HG03521 (cell line): ENCODE data around the gene ACLY.
A peak's percentile ranks its signal among the peaks of the same experiment; 100 is the strongest.
"Not testable (repeated sequence)": the region's sequence is repeated elsewhere in the genome, so short reads cannot be mapped to it uniquely, and the experiment has no call there.

Source experiments
- ATAC-seq: cut with Tn5 transposase; IDR thresholded peaks from one replicate; pipeline ENCODE4 v1.9.1; 2021; ENCODE audit warnings: mild to moderate bottlenecking, moderate library complexity; ENCODE audit not compliant: unreplicated experiment

ACLY gene

DNA sequence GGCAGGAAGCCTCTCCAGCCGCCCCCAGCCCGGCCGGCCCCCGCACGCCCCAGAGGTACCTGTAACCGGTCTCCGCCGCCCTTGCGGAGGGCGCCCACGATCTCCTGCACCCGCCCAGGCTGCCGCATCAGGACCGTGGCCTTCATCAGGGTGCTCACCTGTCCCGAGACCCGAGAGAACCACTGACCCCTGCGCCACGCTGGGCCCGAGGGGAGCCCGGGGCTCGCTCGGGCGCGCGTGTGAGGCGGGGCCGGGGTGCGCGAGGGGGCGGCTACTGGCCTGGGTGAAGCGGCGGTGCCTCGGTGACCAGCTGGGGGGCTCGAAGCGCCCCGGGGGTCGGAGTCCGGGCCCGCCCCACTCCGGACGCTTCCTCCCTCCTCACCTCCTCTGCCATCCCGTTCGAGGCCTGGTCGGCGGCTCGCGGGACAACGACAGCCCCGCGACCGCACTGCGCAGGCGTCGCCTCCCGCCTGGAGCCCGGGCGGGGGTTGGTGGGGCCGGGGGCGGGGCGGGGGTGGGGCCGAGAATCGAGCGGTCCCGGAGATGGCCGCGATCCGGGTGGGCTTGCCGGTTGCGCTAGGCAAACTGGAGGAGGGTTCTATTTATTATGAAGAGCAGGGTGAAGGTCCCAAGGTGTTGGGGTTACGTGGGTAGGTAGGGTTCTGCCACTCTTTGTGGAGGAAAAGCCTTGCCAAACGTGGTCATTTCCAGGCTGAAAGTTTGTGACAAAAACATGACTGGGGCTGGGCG, 82.8 kb downstream of the ACLY start, which contains the start of gene NT5C3B:
Gene NT5C3B, minus strand, starts transcription at position 433 of the 750 bp plus-strand sequence. Its CDS starts 39 bp downstream, at position 394.
- peak; percentile 76 for ATAC-seq

DNA sequence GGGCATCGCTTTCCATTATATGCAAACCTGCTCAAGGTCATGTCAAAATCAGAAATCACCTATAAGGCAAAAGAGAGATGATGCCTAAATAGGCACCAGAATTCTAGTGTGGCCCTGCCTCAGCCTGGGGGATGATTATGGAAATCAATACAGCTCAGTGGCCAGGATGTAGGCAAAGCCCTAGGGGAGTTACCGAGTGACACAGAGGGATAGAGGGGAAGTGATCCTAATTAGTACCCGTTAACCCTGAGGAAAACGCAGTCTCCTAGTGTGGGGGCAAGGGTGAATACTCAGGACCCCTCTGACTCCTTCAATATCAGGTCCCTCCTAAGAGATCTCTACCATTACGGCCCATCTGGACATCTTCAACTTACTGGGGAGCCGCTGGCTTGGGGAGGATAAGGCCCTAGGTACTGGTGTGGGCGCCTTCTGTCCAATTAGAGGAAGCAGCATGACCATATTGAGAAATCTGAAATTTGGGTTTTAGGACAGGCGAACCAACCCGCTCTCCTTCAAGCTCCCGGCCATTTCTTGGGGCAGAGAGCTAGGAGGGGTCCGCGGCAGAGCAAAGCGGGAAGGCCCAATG, 83.4 kb downstream of the ACLY start:
- peak; percentile 28 for ATAC-seq

DNA sequence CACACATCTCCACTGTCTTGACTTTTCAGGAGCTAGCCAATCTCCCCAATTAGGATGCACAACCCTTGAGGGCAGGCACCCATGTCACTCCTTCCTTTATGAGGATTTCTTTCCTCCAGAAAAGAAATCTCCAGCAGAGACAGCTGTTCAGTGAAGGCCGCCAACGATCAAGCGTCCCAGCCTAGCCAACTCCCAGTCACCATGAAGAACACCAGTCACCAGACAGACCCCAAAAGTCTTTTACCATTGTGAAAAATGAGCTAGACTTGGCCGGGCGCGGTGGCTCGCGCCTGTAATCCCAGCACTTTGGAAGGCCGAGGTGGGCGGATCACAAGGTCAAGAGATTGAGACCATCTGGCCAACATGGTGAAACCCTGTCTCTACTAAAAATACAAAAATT, 88.8 kb downstream of the ACLY start:
- ATAC-seq = not testable (repeated sequence)

DNA sequence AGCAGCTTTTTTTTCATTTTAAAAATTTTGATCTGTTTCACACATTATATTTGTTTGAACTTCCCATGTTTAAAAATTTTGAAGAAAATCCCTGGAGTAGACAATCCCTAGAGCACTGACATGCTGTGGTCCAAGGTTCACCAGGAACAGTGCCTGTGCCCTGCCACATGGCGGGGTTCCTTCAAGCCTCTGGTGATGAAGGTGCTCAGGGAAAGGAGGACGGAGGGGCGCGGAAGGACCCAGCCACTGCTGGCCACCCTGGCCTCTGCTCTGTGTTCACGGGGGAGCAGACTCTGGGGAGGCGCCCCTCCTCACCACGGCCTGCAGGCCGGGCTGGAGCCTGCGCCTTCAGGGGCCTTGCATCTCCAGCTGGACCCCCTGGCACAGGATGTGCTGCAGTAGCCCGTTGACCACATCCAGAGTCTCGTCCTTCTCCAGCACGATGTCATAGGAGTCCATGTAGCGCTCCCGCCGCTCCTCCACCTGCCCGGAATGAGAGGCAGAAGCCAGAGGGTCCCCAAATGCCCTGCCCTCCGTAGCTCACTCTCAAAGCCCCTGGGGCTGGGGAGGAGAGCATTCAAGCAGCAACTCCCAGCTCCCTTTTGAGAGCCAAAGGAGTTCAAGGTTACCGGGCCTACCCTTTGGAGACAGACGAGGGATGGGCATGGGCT, 93.4 kb downstream of the ACLY start:
- ATAC-seq = no peak

DNA sequence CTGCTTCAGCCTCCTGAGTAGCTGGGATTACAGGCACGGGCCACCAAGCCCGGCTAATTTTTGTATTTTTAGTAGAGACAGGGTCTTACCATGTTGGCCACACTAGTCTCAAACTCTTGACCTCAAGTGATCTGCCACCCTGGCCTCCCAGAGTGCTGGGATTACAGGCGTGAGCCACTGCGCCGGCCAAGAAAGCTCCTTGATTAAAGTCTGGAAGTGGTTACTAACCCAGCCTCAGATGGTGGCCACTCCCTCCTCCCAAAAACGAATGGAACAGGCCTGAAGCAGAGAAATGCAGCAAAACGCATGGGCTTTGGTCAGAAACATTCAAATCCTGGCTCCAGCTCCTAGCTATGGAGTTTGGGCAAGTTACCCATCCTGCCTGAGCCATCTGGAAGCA, 94.7 kb downstream of the ACLY start:
- no peak for ATAC-seq

DNA sequence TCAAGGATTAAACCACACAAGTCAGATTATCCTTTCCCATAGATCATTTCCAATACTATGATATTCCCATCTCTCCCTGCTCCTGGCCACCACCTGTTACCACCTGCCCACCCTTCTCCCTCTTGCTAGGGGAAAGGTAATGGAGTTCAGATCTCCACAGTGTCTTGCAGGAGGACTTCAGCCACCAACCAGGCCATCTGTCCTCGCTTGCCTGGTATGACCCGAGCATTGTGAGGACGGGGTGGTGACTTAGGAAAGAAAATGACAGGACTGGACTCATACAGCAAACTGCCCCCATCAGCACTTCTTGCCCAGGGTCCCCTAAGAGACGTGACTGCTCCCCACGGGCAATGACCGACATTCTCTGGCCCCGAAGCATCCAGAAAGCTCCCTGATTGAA, 95.2 kb downstream of the ACLY start:
- ATAC-seq = no peak

DNA sequence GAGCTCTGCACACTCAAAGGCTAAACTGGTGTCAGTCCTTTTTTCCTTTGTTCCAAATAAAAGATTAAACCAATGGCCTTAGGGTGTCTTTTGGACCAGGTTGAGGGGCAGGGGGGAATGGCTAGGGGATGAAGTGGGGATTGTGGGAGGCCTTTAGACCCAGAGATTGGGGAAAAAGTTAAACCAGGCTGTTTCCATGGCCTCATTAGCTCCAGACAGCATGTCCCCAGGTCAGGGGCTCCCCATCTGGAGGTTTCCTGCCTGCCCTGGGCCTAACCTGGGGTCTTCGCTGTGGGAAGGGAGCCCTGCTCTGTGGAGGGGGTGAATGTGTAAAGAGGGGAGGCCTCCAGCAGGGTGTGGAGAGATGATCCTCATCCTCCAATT, 95.6 kb downstream of the ACLY start:
- no peak for ATAC-seq

DNA sequence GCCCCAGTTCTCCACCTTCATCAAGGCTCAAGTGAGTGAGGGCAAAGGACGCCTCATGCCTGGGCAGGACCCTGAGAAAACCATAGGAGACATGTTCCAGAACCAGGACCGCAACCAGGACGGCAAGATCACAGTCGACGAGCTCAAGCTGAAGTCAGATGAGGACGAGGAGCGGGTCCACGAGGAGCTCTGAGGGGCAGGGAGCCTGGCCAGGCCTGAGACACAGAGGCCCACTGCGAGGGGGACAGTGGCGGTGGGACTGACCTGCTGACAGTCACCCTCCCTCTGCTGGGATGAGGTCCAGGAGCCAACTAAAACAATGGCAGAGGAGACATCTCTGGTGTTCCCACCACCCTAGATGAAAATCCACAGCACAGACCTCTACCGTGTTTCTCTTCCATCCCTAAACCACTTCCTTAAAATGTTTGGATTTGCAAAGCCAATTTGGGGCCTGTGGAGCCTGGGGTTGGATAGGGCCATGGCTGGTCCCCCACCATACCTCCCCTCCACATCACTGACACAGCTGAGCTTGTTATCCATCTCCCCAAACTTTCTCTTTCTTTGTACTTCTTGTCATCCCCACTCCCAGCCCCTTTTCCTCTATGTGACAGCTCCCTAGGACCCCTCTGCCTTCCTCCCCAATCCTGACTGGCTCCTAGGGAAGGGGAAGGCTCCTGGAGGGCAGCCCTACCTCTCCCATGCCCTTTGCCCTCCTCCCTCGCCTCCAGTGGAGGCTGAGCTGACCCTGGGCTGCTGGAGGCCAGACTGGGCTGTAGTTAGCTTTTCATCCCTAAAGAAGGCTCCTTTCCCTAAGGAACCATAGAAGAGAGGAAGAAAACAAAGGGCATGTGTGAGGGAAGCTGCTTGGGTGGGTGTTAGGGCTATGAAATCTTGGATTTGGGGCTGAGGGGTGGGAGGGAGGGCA, 96.3 kb downstream of the ACLY start:
- no peak for ATAC-seq

DNA sequence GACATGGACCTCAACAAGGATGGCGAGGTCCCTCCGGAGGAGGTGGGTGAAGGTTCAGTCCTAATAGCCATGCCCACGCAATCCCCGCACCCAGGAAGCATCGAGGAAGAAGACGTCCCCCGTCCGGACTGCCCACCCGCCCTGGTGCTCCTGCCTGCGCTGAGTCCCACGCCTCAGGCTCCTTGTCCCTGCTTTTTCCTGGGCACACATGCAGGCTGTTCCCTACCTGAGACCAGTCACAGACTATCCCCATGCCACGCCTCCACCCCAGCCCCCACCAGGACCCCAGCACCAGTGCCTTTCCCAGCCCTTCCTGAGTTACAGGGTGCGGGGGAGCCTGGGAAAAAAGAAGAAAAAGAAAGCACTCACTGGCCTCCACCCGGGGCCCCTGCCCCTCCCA, 97.0 kb downstream of the ACLY start:
- ATAC-seq = no peak

DNA sequence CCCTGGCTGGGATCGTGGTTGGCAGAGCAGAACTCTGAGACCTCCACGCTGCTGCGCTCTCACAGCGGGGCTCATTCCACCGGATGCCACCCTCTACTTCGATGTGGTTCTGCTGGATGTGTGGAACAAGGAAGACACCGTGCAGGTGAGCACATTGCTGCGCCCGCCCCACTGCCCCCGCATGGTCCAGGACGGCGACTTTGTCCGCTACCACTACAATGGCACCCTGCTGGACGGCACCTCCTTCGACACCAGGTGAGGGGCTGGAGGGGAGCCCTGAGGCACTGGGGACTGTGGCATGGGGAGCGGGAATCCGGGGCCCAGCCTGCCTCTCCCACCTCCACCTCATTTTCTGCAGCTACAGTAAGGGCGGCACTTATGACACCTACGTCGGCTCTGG, 100.7 kb downstream of the ACLY start:
- no peak for ATAC-seq
